Loucy (cell line): ENCODE data around the gene TMEM117.

ENCODE experiments used
- EZH2phosphoT487 ChIP-seq: fragments of 200-600 bp; IDR thresholded peaks from 2 replicates; pipeline ENCODE4 v1.6.1; 2018; ENCODE audit warnings: antibody characterized with exemption, mild to moderate bottlenecking, moderate library complexity, borderline replicate concordance
- TF ChIP-seq, protein P1 (sequence below): fragments of 200-600 bp; sonication (generic); conservative IDR thresholded peaks from 2 replicates; pipeline ENCODE4 v1.5.1; 2014; ENCODE audit warnings: mild to moderate bottlenecking, antibody characterized with exemption, low read length

DNA sequence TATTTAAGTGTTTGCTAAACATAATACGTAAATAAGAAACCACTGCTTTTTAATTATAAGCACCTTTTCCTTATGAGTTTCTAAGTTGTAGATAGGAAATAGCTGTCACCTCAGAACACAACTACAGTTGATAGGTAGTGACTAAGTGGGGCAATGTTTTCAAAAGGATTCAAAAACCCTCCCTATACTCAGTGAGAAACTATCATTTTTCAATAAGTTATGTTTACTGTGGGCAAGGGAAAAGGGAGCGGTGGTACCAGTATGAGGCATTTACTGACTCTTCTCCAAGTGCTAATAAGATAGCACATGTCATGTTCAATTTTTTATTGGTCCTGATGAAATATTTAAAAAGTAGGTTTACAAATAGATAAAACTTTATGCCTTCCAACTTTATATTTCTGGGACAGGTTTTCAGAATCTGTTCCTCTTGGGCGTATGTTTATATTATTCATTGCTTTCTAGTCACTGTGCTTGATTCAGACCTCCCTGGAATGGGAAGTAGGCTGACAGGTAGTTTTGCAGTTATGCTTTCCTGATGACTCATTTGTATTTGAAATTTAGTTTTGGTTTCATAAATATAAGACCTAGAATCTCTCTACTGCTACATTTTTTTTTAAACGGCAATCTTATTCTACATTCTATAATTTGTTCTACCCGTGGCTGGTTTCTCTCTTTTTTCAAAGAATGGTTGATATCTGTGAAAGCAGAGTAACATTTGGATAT lies 153.1 kb downstream of the TMEM117 start:
- TF ChIP-seq, protein P1, sequence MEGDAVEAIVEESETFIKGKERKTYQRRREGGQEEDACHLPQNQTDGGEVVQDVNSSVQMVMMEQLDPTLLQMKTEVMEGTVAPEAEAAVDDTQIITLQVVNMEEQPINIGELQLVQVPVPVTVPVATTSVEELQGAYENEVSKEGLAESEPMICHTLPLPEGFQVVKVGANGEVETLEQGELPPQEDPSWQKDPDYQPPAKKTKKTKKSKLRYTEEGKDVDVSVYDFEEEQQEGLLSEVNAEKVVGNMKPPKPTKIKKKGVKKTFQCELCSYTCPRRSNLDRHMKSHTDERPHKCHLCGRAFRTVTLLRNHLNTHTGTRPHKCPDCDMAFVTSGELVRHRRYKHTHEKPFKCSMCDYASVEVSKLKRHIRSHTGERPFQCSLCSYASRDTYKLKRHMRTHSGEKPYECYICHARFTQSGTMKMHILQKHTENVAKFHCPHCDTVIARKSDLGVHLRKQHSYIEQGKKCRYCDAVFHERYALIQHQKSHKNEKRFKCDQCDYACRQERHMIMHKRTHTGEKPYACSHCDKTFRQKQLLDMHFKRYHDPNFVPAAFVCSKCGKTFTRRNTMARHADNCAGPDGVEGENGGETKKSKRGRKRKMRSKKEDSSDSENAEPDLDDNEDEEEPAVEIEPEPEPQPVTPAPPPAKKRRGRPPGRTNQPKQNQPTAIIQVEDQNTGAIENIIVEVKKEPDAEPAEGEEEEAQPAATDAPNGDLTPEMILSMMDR = no peak
- no peak for TF ChIP-seq EZH2phosphoT487
